GM12891 (cell line): ENCODE measurements around the gene TMSB15C.

ENCODE experiments used
- DNase-seq: peaks from one replicate; pipeline ENCODE4 v3.0.0; 2011; ENCODE audit warnings: low spot score; ENCODE audit not compliant: insufficient read length
- FAIRE-seq: peaks from 2 replicates; lab custom pipeline; 2011; peaks lifted over from hg19 to GRCh38; lab: Jason Lieb, UNC
- PAX5 ChIP-seq: IDR thresholded peaks from 2 replicates; pipeline ENCODE4 v1.6.1; 2011; ENCODE audit warnings: low read length, moderate library complexity, mild to moderate bottlenecking; ENCODE audit not compliant: insufficient read depth, severe bottlenecking
- POLR2A ChIP-seq: IDR thresholded peaks from 2 replicates; pipeline ENCODE4 v1.6.1; 2011; ENCODE audit warnings: low read depth, low read length, control low read depth
- POLR2AphosphoS5 ChIP-seq: IDR thresholded peaks from 2 replicates; pipeline ENCODE4 v1.6.1; 2011; ENCODE audit warnings: low read depth, low read length, control low read depth
- POU2F2 ChIP-seq: IDR thresholded peaks from 2 replicates; pipeline ENCODE4 v1.6.1; 2011; ENCODE audit warnings: low read depth, mild to moderate bottlenecking, control low read depth, low read length, moderate library complexity
- SPI1 ChIP-seq: IDR thresholded peaks from 2 replicates; pipeline ENCODE4 v1.6.1; 2011; ENCODE audit warnings: low read depth, low read length, control low read depth
- TAF1 ChIP-seq: IDR thresholded peaks from 2 replicates; pipeline ENCODE4 v1.6.1; 2011; ENCODE audit warnings: low read depth, low read length, control low read depth

Gene TMSB15C

DNA sequence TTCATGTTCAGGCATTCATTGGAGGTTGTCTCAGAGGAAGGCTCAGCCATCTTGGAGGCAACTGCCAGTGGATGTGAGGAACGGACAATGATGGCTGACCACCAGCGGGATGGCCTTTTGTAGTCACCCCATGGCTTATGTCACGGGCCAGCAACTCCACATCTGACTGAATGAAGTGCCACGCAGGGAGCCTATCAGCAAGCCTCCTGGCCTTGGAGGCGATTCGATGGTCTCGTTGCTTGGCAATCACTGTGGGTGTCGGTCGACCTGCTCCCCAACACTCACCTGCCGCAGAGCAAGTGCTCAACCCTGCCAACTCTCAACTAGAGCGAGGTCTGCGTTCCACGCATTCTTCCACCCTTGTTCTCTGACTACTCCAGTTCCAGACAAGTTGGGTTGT, 28.9 kb downstream of the TMSB15C start:
- no peak for DNase-seq
- no peak for TF ChIP-seq PAX5
- FAIRE-seq, result no peak

DNA sequence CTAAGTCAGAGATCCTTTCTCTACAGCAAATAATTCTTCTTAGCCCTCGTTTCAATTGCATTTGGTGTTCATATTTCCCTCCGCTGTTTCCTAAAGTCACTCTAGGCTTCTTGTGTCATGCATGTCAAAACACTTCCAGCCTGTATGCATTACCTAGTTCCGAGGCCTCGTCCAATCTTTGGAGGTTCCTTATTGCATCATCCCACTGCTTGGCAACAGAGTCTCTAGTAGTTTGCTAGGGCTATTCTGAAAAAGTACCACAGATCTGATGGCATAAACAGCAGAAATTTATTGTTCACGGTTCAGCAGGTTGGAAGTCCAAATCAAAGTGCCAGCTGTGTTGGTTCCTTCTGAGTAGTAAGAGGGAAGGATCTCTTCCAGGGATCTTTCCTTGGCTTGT, 30.4 kb downstream of the TMSB15C start:
- FAIRE-seq, result no peak
- DNase-seq, result no peak
- TF ChIP-seq PAX5, result no peak

DNA sequence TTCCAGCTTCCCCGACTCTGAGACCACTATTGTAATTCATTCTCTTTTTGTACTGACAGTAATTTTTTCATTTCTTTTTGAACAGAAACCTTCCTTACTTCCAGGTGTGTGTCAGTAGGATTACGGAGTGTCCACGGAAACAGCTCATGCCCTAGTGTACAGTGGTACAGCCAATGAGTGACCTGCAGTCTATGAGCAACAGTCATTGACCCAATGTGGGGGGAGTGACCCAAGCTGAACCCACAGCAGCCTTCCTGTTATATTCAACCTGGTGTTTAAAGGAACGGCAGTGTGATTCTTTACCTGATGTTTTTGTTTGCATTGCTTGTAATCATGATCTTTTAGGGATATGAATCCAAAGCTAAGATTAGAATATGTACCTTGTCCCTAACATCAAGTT, 35.0 kb downstream of the TMSB15C start:
- DNase-seq (no peak), FAIRE-seq (no peak)
- no peak for TF ChIP-seq TAF1
- no peak for TF ChIP-seq POLR2A
- TF ChIP-seq POU2F2, result no peak
- no peak for TF ChIP-seq POLR2AphosphoS5
- no peak for TF ChIP-seq SPI1
- TF ChIP-seq PAX5, result no peak

DNA sequence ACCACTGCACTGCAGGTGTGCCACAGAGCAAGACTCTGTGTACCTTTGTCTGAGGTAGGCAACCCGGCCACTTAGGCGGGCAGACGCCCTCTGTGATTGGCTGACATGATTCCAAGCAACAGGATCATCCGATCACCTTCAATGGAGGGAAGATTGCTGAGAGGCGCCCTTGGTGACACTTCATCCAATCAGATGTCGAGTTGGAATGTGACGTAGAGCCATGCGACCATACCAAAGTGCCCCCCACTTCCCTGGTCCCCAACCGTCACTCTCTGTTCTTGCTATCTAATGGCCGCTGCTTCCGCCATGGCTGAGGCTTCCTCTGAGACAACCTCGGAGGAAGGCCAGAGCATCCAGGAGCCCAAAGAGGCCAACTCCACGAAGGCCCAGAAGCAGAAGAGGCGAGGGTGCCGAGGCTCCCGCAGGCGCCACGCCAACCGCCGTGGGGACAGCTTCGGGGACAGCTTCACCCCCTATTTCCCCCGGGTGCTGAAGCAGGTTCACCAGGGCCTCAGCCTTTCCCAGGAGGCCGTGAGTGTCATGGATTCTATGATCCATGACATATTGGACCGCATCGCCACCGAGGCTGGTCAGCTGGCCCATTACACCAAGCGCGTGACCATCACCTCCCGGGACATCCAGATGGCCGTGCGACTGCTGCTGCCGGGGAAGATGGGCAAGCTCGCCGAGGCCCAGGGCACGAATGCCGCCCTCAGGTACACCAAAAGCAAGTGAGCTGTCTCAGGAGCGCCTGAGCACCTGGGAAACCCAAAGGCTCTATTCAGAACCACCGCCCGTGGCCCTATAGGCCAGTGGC, 36.1 kb downstream of the TMSB15C start, which contains the start of gene H2BW2:
Gene H2BW2 (plus strand): TSS at position 268 of the 817 bp plus-strand sequence. CDS start 39 bp downstream, at position 307.
- FAIRE-seq, result no peak
- TF ChIP-seq POLR2A (no peak), TAF1 (no peak), PAX5 (no peak), SPI1 (no peak), POU2F2 (no peak), POLR2AphosphoS5 (no peak)

More for the DNA sequence above, 36.1 kb downstream of the TMSB15C start, which contains the start of gene H2BW2:
- no peak for DNase-seq
